CD4-positive, alpha-beta T cell treated with Interleukin-15 for 1 hour (primary cell): Measurements from ENCODE around the gene PRELID1.
"Not testable (repeated sequence)": the region's sequence is repeated elsewhere in the genome, so short reads cannot be mapped to it uniquely, and the experiment has no call there.

ENCODE experiments used
- DNase-seq: peaks from one replicate; pipeline ENCODE4 v3.0.0-alpha.2; 2020

The PRELID1 gene, protein sequence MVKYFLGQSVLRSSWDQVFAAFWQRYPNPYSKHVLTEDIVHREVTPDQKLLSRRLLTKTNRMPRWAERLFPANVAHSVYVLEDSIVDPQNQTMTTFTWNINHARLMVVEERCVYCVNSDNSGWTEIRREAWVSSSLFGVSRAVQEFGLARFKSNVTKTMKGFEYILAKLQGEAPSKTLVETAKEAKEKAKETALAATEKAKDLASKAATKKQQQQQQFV

DNA sequence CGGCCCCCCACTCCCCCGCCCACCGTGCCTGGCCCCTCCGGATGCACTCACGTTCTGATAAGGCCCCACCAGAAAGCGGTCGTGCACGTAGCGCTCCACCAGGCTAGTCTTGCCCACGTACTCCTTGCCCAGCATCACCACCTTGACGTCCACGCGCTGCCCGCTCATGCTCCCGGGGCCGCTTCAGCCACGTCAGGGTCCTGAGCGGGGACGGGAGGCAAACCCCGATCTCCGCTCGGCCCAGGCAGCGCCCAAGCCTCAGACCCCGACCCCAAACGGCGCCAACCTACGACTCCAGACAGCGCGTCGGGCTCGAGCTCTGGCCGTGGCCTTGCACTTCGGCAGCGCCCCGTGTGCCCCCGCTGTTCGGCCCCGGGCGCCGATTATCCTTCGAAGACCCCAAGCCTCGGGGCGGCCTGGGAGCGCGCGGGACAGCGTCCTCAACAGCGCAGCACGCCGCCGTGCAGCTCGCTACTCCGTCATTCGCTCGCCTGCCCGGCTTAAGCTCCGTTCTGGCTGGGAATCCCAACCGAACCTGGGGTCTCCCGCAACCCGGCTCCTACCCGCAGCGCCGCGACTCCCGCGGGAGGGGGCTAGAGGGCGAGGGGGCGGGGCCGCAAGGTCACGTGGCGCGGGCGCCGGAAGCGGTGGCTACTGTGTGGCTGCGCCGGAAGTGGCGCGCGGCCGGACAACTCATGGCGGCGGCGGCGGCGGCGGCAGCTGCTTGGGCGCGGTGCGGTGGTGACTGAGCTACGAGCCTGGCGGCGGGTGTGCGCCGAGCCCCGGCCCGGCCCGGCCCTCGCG is at the start of gene PRELID1, which contains the start of gene RAB24:
Gene PRELID1, plus strand, starts transcription at position 679 of the 804 bp plus-strand sequence. CDS start 187 bp downstream, outside the sequence.
Gene RAB24, minus strand, starts transcription at position 599 of the 804 bp plus-strand sequence. Its CDS starts 431 bp downstream, at position 168.
- DNase-seq, result peak; percentile 85

DNA sequence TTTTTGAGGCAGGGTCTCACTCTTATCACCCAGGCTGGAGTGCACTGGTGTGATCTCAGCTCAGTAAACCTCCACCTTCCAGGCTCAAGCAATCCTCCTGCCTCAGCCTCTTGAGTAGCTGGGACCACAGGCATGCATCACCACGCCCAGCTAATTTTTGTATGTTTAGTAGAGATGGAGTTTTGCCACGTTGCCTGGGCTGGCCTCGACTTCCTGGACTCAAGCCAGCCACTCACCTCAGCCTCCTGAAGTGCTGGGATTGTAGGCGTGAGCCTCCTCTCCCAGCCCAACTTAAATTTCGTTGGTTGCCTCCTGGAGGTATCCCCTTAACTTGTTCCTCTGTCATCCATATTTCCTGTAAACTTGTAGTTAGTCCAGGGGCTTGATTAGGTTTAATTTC is 47.3 kb upstream of the PRELID1 start:
- DNase-seq, result no peak

DNA sequence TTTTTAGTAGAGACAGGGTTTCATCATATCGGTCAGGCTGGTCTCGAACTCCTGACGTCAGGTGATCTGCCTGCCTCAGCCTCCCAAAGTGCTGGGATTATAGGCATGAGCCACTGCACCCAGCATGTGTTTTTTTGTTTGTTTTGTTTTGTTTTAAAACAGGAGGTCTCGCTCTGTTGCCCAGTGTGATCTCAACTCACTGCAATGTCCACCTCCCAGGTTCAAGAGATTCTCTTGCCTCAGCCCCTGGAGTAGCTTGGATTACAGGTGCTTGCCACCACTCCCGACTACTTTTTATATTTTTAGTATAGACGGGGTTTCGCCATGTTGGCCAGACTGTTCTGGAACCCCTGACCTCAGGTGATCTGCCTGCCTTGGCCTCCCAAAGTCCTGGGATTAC is 44.9 kb upstream of the PRELID1 start:
- not testable (repeated sequence) for DNase-seq

DNA sequence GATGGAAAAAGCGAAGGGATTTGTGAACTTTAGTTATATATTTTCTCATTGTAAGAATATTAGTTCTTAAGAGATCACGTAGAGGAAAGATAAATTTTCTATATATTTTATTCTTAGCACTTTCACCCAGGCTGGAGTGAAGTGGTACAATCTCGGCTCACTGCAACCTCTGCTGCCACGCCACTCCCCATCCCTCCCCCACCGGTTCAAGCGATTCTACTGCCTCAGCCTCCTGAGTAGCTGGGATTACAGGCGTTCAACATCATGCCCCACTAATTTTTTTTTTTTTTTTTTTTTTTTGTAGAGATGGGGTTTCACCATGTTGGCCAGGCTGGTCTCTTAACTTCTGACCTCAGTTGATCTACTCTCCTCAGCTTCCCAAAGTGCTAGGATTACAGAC is 42.6 kb upstream of the PRELID1 start:
- no peak for DNase-seq

DNA sequence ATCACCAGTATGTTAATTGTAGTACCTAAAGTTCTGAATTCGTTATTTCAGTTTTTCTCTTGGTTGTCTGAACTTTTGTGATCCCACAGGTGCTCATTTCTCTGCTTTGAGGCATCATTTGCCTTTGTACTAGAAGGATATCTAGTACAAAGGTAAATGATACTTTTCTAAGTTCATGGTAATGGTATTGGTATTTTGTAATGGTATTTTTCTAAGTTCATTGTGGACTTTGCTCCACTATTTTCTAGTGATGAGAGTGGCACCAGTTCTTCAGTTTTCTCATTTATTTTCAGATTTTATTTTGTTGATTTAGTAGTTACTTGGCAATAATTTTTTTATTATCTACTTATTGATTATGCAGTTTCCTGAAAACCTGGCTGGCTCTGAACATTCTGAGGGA is 42.1 kb upstream of the PRELID1 start:
- DNase-seq, result no peak

DNA sequence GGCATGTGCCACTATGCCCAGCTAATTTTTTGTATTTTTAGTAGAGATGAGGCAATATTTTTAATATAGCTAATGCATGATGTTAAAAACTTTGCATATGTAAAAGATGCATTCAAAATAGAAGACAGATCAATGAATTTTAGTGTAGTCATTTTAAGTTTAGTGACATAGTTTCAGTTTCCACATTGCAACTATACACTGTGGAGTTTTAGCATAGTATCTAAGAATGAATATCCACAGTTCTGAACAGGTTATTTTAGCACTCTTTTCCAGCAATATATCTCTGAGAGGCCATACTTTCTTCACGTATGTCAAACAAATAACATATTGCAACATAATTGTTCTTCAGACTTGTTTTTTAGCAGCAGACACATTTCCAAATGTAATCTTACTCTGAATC is 39.4 kb upstream of the PRELID1 start:
- no peak for DNase-seq

DNA sequence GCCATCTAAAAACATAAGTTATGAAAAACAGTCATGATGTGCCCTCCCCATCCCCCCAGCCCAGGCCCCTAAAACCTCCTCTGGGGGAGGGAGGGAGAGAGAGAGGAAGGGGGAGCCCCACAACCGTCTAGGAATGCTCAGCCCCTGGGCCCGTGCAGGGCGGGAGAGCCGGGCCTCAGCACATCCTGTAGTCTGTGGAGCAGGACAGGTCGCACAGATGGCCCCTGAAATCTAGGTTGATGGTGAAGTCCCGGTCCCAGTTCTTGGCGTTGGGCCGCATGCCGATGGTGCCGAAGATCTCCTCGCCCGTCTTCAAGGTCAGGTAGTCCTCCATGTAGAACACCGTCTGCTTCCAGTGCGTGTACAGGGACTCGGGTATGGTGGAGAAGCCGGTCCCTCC is 38.2 kb upstream of the PRELID1 start:
- no peak for DNase-seq

DNA sequence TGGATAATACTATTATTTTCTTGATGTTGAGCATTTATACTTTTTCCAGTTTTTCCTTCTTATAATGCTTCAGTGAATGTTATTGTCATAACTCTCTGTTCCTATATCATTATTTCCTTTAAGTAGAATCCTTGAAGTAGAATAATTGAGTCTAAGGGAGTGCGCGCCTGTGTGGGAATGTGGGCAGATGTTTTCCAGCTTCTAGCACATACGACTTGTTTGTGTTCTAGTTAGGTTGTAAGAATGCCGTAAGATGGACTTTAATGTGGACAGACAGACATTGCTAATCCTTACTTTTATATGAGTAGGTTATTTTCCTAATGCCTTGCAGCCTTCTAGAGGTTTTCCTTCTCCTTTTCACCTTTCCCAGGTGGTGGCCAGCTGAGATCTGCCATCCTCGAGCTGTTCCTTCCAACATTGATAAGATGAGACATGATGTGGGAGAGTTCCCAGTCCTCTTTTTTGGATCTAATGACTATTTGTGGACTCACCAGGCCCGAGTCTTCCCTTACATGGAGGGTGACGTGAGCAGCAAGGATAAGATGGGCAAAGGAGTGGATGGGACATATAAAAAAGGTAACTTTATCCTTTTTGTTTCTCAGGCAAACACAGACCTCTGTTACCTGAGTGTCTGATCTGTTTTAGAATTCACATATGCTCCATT is 34.2 kb upstream of the PRELID1 start:
- no peak for DNase-seq

DNA sequence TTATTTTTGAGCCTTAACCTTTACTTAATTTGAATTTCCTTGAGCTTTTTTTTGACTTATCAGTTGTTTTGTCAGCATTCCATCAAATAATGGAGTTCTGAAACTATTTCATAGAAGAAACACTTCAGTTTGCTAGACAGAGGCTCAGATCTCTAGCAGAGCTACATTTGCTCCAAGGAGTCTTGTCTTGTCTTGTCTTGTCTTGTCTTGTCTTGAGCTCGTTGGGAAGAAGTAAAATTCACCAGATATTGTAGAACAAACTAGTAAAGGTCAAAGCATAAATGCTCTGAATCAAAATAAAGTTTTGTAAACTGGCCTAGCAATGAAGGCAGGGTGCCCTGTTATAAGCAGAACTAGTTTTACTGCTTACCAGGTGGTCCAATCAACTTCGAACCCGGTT is 33.6 kb upstream of the PRELID1 start:
- DNase-seq, result no peak

DNA sequence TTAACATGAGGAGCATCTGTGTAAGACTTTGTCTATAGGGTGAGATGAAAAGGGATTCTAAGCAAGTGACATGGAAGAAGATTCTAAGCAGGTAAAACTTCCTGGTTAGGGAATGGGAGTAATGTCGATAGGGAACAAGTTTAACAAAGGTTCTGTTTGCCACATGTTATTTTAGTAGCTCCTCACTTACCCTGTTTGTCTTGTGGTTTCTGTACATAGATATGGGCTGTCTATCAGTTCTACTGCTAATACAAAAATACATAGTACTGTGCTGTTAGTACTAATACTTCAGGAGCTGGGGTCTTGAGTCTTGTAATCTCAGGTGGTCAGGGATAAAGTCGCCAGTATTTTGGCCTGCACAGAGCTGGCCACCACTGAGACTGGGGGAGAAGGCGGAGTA is 32.9 kb upstream of the PRELID1 start:
- no peak for DNase-seq

DNA sequence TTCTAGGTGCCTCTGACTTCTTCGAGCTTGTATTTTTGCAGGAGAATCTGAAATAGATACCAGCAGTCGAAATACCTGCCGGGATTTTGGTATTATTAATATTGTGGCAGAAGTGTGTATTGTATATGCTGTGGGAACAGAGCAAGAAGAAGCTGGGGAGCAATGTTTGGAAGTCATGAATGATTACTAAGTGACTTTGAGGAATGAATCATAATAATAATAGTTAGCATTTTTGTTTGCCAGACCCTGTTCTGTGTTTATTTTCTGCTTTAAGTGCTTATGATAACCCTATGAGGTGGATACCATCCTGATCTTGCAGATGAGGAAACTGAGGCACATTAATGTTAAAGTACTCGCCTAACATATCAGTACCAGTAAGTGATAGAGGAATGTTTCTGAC is 32.5 kb upstream of the PRELID1 start:
- DNase-seq, result no peak

DNA sequence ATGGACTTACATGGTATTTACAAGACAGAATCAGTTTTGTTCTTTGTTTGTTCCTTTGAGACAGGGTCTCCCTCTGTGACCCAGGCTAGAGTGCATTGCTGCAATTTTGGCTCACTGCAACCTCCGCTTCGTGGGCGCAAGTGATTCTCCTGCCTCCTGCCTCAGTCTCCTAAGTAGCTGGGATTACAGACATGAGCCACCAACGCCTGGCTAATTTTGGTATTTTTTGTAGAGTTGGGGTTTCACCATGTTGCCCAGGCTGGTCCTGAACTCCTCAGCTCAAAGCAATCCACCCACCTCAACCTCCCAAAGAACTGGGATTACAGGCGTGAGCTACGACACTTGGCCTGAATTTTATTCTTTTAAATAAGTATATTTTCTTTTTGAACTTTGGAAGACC is 27.7 kb upstream of the PRELID1 start:
- no peak for DNase-seq

DNA sequence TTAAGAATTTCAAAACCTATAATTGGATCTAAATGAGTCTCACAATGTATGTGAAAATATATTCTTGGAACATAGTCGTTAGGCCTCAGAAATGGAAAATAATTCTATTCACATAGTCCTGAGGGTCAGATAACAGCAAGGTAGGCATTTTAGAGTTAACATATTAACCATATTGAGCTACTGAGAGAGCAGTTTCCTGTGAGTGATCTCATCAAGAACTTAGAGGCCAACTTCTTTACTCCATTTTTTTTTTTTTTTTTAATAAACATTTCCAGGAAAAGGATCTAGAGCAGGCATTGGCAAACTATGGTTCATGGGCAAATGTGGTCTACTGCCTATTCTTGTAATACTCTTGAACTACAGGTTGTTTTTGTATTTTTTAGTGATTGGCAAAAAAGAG is 26.7 kb upstream of the PRELID1 start:
- no peak for DNase-seq

DNA sequence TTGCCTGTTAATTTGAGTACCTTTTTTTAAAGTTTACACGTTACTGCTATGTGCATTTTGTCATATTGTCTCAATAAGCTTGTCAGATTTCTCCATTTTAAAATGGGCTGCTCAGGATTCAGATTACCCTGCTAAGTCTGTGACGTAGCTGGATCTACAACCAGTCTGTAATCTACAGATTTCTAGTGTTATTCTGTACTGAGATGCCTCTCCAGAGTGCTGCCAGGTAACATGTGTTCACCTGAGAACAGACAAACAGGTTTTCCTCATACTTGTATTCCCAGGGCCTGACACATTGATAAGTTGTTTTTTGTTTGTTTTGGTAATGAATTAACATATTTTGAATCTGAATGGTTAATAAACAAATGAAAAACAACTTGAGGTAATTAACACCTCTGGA is 15.4 kb upstream of the PRELID1 start:
- no peak for DNase-seq

DNA sequence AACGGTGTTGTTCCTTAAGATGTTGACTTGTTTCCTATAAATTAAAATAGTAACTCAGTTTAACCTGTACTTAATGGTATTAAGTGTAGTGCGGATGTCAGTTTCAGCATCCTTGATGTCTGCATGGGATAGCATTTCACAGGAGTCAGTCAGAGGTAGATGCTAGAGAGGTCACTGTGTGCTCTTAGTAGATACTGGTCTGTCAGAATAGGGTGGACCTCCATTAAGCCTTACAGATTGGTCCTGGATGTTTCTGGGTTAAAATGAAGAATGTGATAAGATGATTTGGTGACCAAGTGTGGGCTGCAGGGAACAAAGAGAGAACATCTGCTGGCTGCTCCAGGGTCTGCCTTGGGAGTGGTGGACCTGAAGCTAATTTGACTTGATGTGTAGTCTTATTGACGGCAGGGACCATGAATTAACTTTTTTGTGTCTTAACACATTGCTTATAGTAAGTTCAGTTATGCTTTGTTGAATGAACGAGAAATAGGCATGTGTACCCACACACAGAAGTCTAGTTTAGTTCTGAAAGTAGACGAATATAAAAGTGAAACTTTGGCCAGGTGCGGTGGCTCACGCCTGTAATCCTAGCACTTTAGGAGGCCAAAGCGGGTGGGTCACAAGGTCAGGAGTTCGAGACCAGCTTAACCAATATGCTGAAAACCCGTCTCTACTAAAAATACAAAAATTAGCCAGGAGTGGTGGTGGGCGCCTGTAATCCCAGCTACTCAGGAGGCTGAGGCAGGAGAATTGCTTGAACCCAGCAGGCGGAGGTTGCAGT is 12.6 kb upstream of the PRELID1 start:
- no peak for DNase-seq

DNA sequence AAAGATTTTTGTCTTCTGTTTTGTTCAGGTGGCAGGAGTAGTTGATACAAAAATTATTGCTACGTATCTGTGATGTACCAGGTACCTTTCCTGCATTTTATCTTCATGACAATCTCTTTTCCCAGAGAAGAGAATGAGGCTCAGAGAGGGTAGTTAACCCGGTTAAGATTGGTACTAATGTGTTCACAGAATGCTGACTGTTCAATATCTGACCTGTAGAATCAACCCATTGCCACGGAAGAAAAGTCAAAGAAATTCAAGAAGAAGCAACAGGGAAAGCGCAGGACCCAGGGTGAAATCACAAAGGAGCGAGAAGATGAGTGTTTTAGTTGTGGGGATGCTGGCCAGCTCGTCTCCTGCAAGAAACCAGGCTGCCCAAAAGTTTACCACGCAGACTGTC is 11.9 kb upstream of the PRELID1 start:
- no peak for DNase-seq

DNA sequence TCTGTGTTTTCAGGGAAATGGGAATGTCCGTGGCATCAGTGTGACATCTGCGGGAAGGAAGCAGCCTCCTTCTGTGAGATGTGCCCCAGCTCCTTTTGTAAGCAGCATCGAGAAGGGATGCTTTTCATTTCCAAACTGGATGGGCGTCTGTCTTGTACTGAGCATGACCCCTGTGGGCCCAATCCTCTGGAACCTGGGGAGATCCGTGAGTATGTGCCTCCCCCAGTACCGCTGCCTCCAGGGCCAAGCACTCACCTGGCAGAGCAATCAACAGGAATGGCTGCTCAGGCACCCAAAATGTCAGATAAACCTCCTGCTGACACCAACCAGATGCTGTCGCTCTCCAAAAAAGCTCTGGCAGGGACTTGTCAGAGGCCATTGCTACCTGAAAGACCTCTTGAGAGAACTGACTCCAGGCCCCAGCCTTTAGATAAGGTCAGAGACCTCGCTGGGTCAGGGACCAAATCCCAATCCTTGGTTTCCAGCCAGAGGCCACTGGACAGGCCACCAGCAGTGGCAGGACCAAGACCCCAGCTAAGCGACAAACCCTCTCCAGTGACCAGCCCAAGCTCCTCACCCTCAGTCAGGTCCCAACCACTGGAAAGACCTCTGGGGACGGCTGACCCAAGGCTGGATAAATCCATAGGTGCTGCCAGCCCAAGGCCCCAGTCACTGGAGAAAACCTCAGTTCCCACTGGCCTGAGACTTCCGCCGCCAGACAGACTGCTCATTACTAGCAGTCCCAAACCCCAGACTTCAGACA is 9.6 kb upstream of the PRELID1 start:
- DNase-seq, result no peak

DNA sequence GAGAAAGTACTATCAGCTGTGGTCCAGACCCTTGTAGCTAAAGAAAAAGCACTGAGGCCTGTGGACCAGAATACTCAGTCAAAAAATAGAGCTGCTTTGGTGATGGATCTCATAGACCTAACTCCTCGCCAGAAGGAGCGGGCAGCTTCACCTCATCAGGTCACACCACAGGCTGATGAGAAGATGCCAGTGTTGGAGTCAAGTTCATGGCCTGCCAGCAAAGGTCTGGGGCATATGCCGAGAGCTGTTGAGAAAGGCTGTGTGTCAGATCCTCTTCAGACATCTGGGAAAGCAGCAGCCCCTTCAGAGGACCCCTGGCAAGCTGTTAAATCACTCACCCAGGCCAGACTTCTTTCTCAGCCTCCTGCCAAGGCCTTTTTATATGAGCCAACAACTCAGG is 9.0 kb upstream of the PRELID1 start:
- DNase-seq, result no peak

DNA sequence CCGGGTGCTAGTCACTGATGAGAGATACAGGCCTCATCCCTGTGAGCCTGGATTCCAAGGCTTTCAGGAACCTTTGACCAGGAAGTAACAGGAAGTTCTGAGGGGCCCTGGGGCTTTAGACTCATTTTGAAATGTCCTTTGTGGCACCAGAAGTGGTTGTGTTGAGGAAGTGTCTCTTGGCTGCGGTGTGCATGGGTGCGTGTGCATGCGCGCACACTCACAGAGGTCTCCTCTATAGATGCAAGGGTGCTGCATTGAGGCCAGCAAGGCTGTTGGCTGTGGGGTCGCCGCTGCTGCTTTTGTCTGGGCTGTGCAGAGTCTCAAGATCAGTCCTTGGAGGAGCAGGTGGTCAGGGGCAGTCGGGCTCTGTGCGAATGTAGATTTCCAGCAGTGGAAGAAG is 7.7 kb upstream of the PRELID1 start:
- no peak for DNase-seq

DNA sequence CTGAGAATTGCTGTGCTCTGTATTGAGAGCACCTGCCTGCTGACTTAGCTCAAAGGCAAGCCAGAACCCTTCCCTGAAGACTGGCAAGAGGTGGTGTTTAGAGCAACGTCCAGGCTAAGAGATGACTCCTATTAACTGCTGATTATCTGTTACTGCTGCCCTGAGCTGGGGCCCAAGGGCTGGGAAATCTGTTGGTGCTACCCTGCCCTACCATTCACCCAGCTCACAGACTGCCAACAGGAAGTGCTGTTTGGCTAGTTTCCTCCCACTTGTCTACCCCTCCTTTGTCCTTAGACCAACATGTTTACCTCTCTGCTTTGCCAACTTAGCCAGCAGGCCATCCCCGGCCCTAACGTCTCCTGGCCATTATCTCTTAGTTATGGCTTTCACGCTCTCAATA is 7.0 kb upstream of the PRELID1 start:
- no peak for DNase-seq

DNA sequence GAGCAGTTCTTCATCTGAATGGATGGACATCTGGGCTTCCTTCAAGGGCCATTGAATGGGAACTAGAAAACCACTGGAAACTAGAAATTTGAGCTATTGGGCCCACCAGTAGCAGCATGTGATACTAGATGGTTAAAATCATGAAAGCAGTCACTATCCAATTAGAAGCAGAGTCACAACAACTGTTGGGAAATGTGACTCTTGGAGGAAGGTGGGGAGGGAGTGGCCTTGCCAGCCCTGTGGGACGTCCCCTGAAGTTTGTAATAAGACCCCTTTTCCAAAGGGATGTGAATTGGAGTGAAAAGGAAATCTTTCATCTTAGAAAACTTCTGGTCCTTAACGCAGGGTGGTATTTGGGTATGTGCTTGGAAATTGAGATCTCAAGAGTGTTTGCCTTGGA is 5.7 kb upstream of the PRELID1 start:
- no peak for DNase-seq

DNA sequence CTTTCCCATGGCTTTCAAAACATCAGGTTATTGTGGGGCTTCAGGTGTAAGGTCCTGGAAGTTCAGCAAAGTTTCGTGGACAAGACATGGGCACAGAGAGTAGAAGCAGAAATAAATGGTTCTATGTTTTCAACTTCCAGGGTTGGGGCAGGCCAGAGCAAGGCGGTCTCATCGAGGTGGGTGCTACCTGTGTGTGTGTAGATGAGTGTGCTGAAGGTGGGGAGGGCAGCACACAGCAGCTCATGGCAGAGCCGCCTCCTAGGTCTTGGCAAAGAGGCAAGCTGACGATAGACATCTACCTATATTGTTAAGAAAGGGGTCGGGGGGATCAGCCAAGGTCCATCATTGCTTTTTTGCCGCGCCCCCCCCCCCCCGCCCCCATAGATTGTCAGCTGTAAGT is 3.9 kb upstream of the PRELID1 start:
- no peak for DNase-seq
